Panc1 (cell line): ENCODE results near the gene DRD5. TPM values are rescaled to one million over a fixed set of nuclear protein-coding genes. Genes with fewer than 3 reads are reported as not detected.

ENCODE experiments used
- ATAC-seq: fragments of 200-7000 bp; cut with Tn5 transposase; 2 replicates; pipeline ENCODE4 v1.9.1; 2020; ENCODE audit warnings: mild to moderate bottlenecking, moderate library complexity
- BruUV-seq: library from RNA; stranded (reverse); fragments of 400-500 nt; replicated peaks from 2 replicates; lab custom pipeline; 2021; lab: Mats Ljungman, UMichigan
- CTCF ChIA-PET: fragments of 300-600 bp; sonication (Branson Sonifier 250); formaldehyde crosslinking; loops from one replicate; lab custom pipeline; 2022; ENCODE audit warnings: antibody characterized with exemption; lab: Charles Lee
- POLR2A ChIA-PET: fragments of 300-600 bp; sonication (Branson Sonifier 250); formaldehyde crosslinking; loops from one replicate; lab custom pipeline; 2022; ENCODE audit warnings: antibody characterized with exemption; lab: Charles Lee
- DNase-seq: peaks from one replicate; pipeline ENCODE4 v3.0.0-alpha.2; 2010; ENCODE audit warnings: low read depth, low spot score
- H3K27ac ChIP-seq: 2 replicates; pipeline ENCODE4 v1.5.1; 2011; ENCODE audit warnings: mild to moderate bottlenecking, low read length, inconsistent platforms
- H3K27me3 ChIP-seq: fragments of 200-500 bp; sonication (Bioruptor generic); 2 replicates; pipeline ENCODE4 v1.6.0; 2014; ENCODE audit warnings: low read length, inconsistent platforms; ENCODE audit not compliant: control insufficient read depth, insufficient read depth
- H3K36me3 ChIP-seq: fragments of 200-500 bp; sonication (Bioruptor generic); 2 replicates; pipeline ENCODE4 v1.5.1; 2014; ENCODE audit warnings: inconsistent platforms, mild to moderate bottlenecking, low read length, moderate library complexity; ENCODE audit not compliant: control insufficient read depth, insufficient read depth
- H3K4me1 ChIP-seq: 2 replicates; pipeline ENCODE4 v1.5.1; 2011; ENCODE audit warnings: inconsistent platforms, mild to moderate bottlenecking, low read length, moderate library complexity; ENCODE audit not compliant: control insufficient read depth, insufficient read depth
- H3K4me3 ChIP-seq, 2 experiments: 2 replicates each; pipeline ENCODE4 v1.5.1; 2011 to 2012; ENCODE audit warnings: low read depth in 2 of 2, low read length in 2 of 2, mild to moderate bottlenecking in 2 of 2, inconsistent platforms in 1 of 2, moderate library complexity in 1 of 2
- H3K9me3 ChIP-seq: fragments of 200-500 bp; sonication (Bioruptor generic); 2 replicates; pipeline ENCODE4 v1.5.1; 2014; ENCODE audit warnings: low read depth, mild to moderate bottlenecking, inconsistent platforms, low read length, moderate library complexity; ENCODE audit not compliant: control insufficient read depth, insufficient read depth
- POLR2AphosphoS5 ChIP-seq: IDR thresholded peaks from 2 replicates; pipeline ENCODE4 v1.6.1; 2012; ENCODE audit warnings: mild to moderate bottlenecking, low read depth, low read length, moderate library complexity
- SIN3A ChIP-seq: IDR thresholded peaks from 2 replicates; pipeline ENCODE4 v1.6.1; 2012; ENCODE audit warnings: low read depth, mild to moderate bottlenecking, low read length, moderate library complexity, borderline replicate concordance; ENCODE audit not compliant: insufficient read depth
- TCF7L2 ChIP-seq: IDR thresholded peaks from 2 replicates; pipeline ENCODE4 v1.6.1; 2011; ENCODE audit warnings: mild to moderate bottlenecking, low read depth, low read length, inconsistent platforms
- in situ Hi-C: cut with HindIII; loops from 2 replicates; pipeline ENCODE4 v1.10.0; 2016; ENCODE audit warnings: low sequenced_read_pairs, low pct_unique_long_range_greater_than_20kb
- intact Hi-C: fragments of 100-400 bp; cut with micrococcal nuclease; formaldehyde crosslinking; loops from one replicate; pipeline ENCODE4 v1.10.0; 2022; ENCODE audit not compliant: unreplicated experiment
- total RNA-seq: library from RNA; stranded (reverse); gene quantifications from one replicate; pipeline ENCODE4 v1.2.1, GENCODE V29; 2021; ENCODE audit not compliant: unreplicated experiment
- TF ChIP-seq, protein P1 (sequence below): fragments of 450-650 bp; IDR thresholded peaks from 2 replicates; pipeline ENCODE4 v1.5.1; 2017; ENCODE audit warnings: mild to moderate bottlenecking
- TF ChIP-seq, protein P2 (sequence below), 2 experiments: IDR thresholded peaks; 2 replicates each; pipeline ENCODE4 v1.6.1; 2011 to 2012; ENCODE audit warnings: low read depth in 2 of 2, control low read depth in 1 of 2, low read length in 1 of 2, mild to moderate bottlenecking in 1 of 2, moderate library complexity in 1 of 2; ENCODE audit not compliant: insufficient read depth in 1 of 2

The DRD5 gene
- total RNA-seq, 1 experiment from 2014 or later: not detected

DNA sequence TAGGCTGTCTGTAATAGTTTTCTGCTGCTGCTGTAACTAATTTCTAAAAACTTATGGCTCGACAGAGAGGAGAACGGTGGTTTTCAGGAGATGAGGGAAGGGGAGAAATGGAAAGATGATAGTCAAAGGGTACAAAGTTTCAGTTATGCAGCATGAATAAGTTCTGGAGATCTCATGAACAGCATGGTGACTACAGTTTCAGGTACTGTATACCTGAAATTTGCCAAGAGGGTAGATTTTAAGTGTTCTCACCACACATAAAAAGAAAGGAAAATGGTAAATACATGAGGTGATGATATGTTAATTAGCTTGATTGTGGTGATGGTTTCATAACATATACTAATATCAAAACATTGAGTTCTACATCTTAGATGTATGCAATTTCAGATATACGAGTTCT, 34.9 kb downstream of the DRD5 start:
- H3K27ac ChIP-seq: no peak overlapping the region
- no peaks in the 10 kb centered on the region for H3K27me3 ChIP-seq
- ChIA-PET CTCF (no interaction called here), POLR2A (no interaction called here)
- no TSS peak for BruUV-seq
- DNase-seq: no peak
- TF ChIP-seq, protein P1, sequence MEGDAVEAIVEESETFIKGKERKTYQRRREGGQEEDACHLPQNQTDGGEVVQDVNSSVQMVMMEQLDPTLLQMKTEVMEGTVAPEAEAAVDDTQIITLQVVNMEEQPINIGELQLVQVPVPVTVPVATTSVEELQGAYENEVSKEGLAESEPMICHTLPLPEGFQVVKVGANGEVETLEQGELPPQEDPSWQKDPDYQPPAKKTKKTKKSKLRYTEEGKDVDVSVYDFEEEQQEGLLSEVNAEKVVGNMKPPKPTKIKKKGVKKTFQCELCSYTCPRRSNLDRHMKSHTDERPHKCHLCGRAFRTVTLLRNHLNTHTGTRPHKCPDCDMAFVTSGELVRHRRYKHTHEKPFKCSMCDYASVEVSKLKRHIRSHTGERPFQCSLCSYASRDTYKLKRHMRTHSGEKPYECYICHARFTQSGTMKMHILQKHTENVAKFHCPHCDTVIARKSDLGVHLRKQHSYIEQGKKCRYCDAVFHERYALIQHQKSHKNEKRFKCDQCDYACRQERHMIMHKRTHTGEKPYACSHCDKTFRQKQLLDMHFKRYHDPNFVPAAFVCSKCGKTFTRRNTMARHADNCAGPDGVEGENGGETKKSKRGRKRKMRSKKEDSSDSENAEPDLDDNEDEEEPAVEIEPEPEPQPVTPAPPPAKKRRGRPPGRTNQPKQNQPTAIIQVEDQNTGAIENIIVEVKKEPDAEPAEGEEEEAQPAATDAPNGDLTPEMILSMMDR: no peak
- TF ChIP-seq TCF7L2 (no peak), SIN3A (no peak), POLR2AphosphoS5 (no peak)
- TF ChIP-seq, protein P2, sequence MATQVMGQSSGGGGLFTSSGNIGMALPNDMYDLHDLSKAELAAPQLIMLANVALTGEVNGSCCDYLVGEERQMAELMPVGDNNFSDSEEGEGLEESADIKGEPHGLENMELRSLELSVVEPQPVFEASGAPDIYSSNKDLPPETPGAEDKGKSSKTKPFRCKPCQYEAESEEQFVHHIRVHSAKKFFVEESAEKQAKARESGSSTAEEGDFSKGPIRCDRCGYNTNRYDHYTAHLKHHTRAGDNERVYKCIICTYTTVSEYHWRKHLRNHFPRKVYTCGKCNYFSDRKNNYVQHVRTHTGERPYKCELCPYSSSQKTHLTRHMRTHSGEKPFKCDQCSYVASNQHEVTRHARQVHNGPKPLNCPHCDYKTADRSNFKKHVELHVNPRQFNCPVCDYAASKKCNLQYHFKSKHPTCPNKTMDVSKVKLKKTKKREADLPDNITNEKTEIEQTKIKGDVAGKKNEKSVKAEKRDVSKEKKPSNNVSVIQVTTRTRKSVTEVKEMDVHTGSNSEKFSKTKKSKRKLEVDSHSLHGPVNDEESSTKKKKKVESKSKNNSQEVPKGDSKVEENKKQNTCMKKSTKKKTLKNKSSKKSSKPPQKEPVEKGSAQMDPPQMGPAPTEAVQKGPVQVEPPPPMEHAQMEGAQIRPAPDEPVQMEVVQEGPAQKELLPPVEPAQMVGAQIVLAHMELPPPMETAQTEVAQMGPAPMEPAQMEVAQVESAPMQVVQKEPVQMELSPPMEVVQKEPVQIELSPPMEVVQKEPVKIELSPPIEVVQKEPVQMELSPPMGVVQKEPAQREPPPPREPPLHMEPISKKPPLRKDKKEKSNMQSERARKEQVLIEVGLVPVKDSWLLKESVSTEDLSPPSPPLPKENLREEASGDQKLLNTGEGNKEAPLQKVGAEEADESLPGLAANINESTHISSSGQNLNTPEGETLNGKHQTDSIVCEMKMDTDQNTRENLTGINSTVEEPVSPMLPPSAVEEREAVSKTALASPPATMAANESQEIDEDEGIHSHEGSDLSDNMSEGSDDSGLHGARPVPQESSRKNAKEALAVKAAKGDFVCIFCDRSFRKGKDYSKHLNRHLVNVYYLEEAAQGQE (IDR thresholded peaks at IDR 0.05; ENCODE audit: insufficient read depth in 1 of 2, low read depth in 2 of 2, low read length in 1 of 2): no peak
- intact Hi-C loops: no loop called here
- H3K4me1 ChIP-seq: no peaks in the 10 kb centered on the region
- in situ Hi-C loops: no loop called here
- ATAC-seq: no peak
- H3K36me3 ChIP-seq: no peaks in the 10 kb centered on the region
- no peaks in the 10 kb centered on the region for H3K9me3 ChIP-seq
- no peak overlapping the region for H3K4me3 ChIP-seq

DNA sequence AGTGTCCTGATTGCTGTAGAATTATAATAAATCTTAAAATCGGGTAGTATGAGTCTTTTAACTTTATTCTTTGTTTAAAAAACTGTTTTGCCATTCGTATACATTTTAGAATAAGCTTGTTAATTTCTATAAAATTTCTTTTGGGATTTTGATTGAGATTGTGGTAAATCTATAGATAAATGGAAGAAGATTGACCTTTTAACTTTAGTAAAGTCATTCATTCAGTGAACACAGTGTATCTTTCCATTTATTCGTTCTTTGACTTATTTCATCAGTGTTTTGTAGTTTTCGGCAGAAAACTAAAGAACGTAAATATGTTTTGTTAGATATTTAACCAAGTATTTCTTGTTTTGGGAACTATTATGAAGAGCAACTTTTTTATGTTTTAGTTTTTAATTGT, 38.9 kb downstream of the DRD5 start:
- Histone ChIP-seq H3K9me3 (no peaks in the 10 kb centered on the region), H3K36me3 (no peaks in the 10 kb centered on the region), H3K27ac (no peak overlapping the region), H3K4me3 (no peak overlapping the region), H3K4me1 (no peaks in the 10 kb centered on the region), H3K27me3 (no peaks in the 10 kb centered on the region)
- in situ Hi-C loops (no loop called here), intact Hi-C loops (no loop called here)
- no peak for TF ChIP-seq POLR2AphosphoS5
- TF ChIP-seq SIN3A: no peak
- TF ChIP-seq, protein P2 (IDR thresholded peaks at IDR 0.05; ENCODE audit: insufficient read depth in 1 of 2, low read depth in 2 of 2, low read length in 1 of 2): no peak
- no peak for TF ChIP-seq TCF7L2
- TF ChIP-seq, protein P1: no peak
- DNase-seq (no peak), ATAC-seq (no peak)
- CTCF ChIA-PET: no interaction called here
- POLR2A ChIA-PET: no interaction called here
- no TSS peak for BruUV-seq
